GM12864 (cell line): ENCODE results near the gene MCM8.
A peak's percentile ranks its signal among the peaks of the same experiment; 100 is the strongest.

ENCODE experiments used
- DNase-seq: peaks from one replicate; pipeline ENCODE4 v3.0.0-alpha.2; 2011; ENCODE audit warnings: low read depth
- H3K4me3 ChIP-seq: 2 replicates; pipeline ENCODE4 v1.5.1; 2011; ENCODE audit warnings: mild to moderate bottlenecking, low read depth, low read length, control low read depth
- CTCF ChIP-seq: IDR thresholded peaks from 2 replicates; pipeline ENCODE4 v1.5.1; 2011; ENCODE audit warnings: low read depth, mild to moderate bottlenecking, moderate library complexity, low read length, control low read depth, inconsistent platforms; ENCODE audit errors: missing control alignments

MCM8 gene

GRCh38 chr20:5950271-5951031 lies at the start of gene MCM8, which contains the start of gene TRMT6:
TSS of gene MCM8 (plus strand) at chr20:5950652. CDS start at chr20:5952016, 1,364 bp downstream.
TSS of gene TRMT6 (minus strand) at chr20:5950533. CDS start at chr20:5950405, 128 bp downstream.
- peak; percentile 93 for DNase-seq
- H3K4me3 ChIP-seq, result peak within 1 kb of the TSS; percentile 86
- no peak for TF ChIP-seq CTCF

GRCh38 chr20:5900908-5901307 lies 49.5 kb upstream of the MCM8 start:
- no peak for DNase-seq
- no peak for TF ChIP-seq CTCF
- H3K4me3 ChIP-seq, result no peak overlapping the region

- TF ChIP-seq CTCF, result no peak
- DNase-seq, result no peak
- H3K4me3 ChIP-seq, result no peak overlapping the region
These were observed 41.5 kb upstream of the MCM8 start for GRCh38 chr20:5908981-5909380.

- DNase-seq, result no peak
- no peak overlapping the region for H3K4me3 ChIP-seq
- TF ChIP-seq CTCF, result no peak
These were observed 40.3 kb upstream of the MCM8 start for GRCh38 chr20:5910186-5910585.

GRCh38 chr20:5913166-5913565 lies 37.3 kb upstream of the MCM8 start:
- no peak for DNase-seq
- no peak for TF ChIP-seq CTCF
- no peak overlapping the region for H3K4me3 ChIP-seq

GRCh38 chr20:5914859-5915258 lies 35.6 kb upstream of the MCM8 start:
- no peak for TF ChIP-seq CTCF
- no peak overlapping the region for H3K4me3 ChIP-seq
- DNase-seq, result no peak
